Nephron progenitor cell (in vitro differentiated cells): ENCODE results near the gene CENPM.

Experiments used
- DNase-seq: peaks from one replicate; pipeline ENCODE4 v3.0.0; 2021
- H3K27ac Mint-ChIP-seq: 2 replicates; pipeline ENCODE4 v1.8.0; 2021; ENCODE audit warnings: mild to moderate bottlenecking, moderate library complexity, mixed read lengths
- H3K27me3 Mint-ChIP-seq: 2 replicates; pipeline ENCODE4 v1.8.0; 2021; ENCODE audit warnings: mild to moderate bottlenecking, low read depth, mixed read lengths; ENCODE audit not compliant: poor library complexity
- H3K36me3 Mint-ChIP-seq: 2 replicates; pipeline ENCODE4 v1.8.0; 2021; ENCODE audit warnings: low read depth, mixed read lengths
- H3K4me1 Mint-ChIP-seq: 2 replicates; pipeline ENCODE4 v1.8.0; 2021; ENCODE audit warnings: mixed read lengths
- H3K4me3 Mint-ChIP-seq: 2 replicates; pipeline ENCODE4 v1.8.0; 2021; ENCODE audit warnings: mild to moderate bottlenecking, moderate library complexity, mixed read lengths
- H3K9me3 Mint-ChIP-seq: 2 replicates; pipeline ENCODE4 v1.8.0; 2021; ENCODE audit warnings: mild to moderate bottlenecking, moderate library complexity, mixed read lengths
- CTCF ChIP-seq: fragments of 200-600 bp; sonication (generic); IDR thresholded peaks from 2 replicates; pipeline ENCODE4 v1.5.0; 2021; ENCODE audit warnings: antibody characterized with exemption

Gene CENPM

GRCh38 chr22:41983513-41984405, 36.8 kb upstream of the CENPM start:
- H3K36me3 Mint-ChIP-seq, result peaks cover 35% of the 10 kb centered on the region
- no peaks in the 10 kb centered on the region for H3K9me3 Mint-ChIP-seq
- H3K4me3 Mint-ChIP-seq, result no peak overlapping the region
- H3K27ac Mint-ChIP-seq, result peak overlapping the region; percentile 4
- no peaks in the 10 kb centered on the region for H3K4me1 Mint-ChIP-seq
- no peak for DNase-seq
- peaks cover 7% of the 10 kb centered on the region for H3K27me3 Mint-ChIP-seq
- no peak for TF ChIP-seq CTCF

GRCh38 chr22:41982865-41983264, 35.9 kb upstream of the CENPM start:
- Mint-ChIP-seq H3K4me3 (no peak overlapping the region), H3K36me3 (peaks cover 26% of the 10 kb centered on the region), H3K4me1 (peaks cover 6% of the 10 kb centered on the region), H3K9me3 (no peaks in the 10 kb centered on the region), H3K27ac (no peak overlapping the region), H3K27me3 (peaks cover 11% of the 10 kb centered on the region)
- no peak for TF ChIP-seq CTCF
- no peak for DNase-seq

- H3K27me3 Mint-ChIP-seq, result peaks cover 35% of the 10 kb centered on the region
- H3K27ac Mint-ChIP-seq, result peak overlapping the region; percentile 36
- H3K4me1 Mint-ChIP-seq, result peaks cover 27% of the 10 kb centered on the region
- TF ChIP-seq CTCF, result no peak
- no peak overlapping the region for H3K4me3 Mint-ChIP-seq
- no peaks in the 10 kb centered on the region for H3K9me3 Mint-ChIP-seq
- no peak for DNase-seq
- H3K36me3 Mint-ChIP-seq, result peaks cover 9% of the 10 kb centered on the region
Measured at GRCh38 chr22:41979423-41980250, 32.7 kb upstream of the CENPM start.

GRCh38 chr22:41978732-41979131, 31.8 kb upstream of the CENPM start:
- no peak for TF ChIP-seq CTCF
- H3K27me3 Mint-ChIP-seq, result peaks cover 44% of the 10 kb centered on the region
- H3K27ac Mint-ChIP-seq, result no peak overlapping the region
- H3K4me3 Mint-ChIP-seq, result no peak overlapping the region
- H3K4me1 Mint-ChIP-seq, result peaks cover 28% of the 10 kb centered on the region
- H3K36me3 Mint-ChIP-seq, result peaks cover 9% of the 10 kb centered on the region
- no peak for DNase-seq
- no peaks in the 10 kb centered on the region for H3K9me3 Mint-ChIP-seq

- peak; percentile 37 for DNase-seq
- Mint-ChIP-seq H3K4me3 (peak overlapping the region; percentile 80), H3K9me3 (peaks cover 4% of the 10 kb centered on the region), H3K36me3 (no peaks in the 10 kb centered on the region), H3K4me1 (peaks cover 33% of the 10 kb centered on the region), H3K27me3 (peaks cover 61% of the 10 kb centered on the region), H3K27ac (no peak overlapping the region)
- no peak for TF ChIP-seq CTCF
Measured at GRCh38 chr22:41976961-41977566, 30.1 kb upstream of the CENPM start.
